HepG2 (cell line): ENCODE data around the gene BARX1. TPM values are rescaled to one million over a fixed set of nuclear protein-coding genes. Genes with fewer than 3 reads are reported as not detected.

Experiments used
- ATAC-seq: fragments of 200-7000 bp; cut with Tn5 transposase; 3 replicates; pipeline ENCODE4 v1.9.1; 2020; ENCODE audit warnings: mild to moderate bottlenecking, moderate library complexity
- BruUV-seq: library from RNA; stranded (reverse); fragments of 400-500 nt; replicated peaks from 2 replicates; lab custom pipeline; 2021; lab: Mats Ljungman, UMichigan
- CTCF ChIA-PET: fragments of 300-600 bp; formaldehyde crosslinking; extraction: SDS; loops from one replicate; lab custom pipeline; 2021; ENCODE audit warnings: low total read pairs, inconsistent platforms, low intra/inter-chr PET ratio; lab: Yijun Ruan, JAX
- POLR2A ChIA-PET: fragments of 350-600 bp; sonication (Branson Sonifier 250); formaldehyde crosslinking; loops from one replicate; lab custom pipeline; 2020; ENCODE audit warnings: antibody characterized with exemption, inconsistent platforms; lab: Yijun Ruan, JAX
- DNase-seq: peaks from one replicate; pipeline ENCODE4 v3.0.0-alpha.2; 2015; ENCODE audit warnings: low spot score
- FAIRE-seq: peaks from 3 replicates; lab custom pipeline; 2011; peaks lifted over from hg19 to GRCh38; lab: Jason Lieb, UNC
- H2AFZ ChIP-seq: one replicate; pipeline ENCODE4 v1.6.1; 2011; ENCODE audit warnings: low read length, inconsistent platforms
- H3K27ac ChIP-seq: fragments of 300-600 bp; 3 replicates; pipeline ENCODE4 v1.8.0; 2011; ENCODE audit warnings: mixed run types, mild to moderate bottlenecking, mixed read lengths, low read length, inconsistent platforms; ENCODE audit not compliant: insufficient read depth; ENCODE audit errors: extremely low read length
- H3K27me3 ChIP-seq, 2 experiments: fragments of 200-600 bp in 1 of 2; 2 replicates in 1 of 2; 3 replicates in 1 of 2; pipeline versions ENCODE4 v1.6.0 to v1.8.0; 2011; ENCODE audit warnings: low read length in 2 of 2, mild to moderate bottlenecking in 2 of 2, moderate library complexity in 2 of 2, inconsistent platforms in 1 of 2; ENCODE audit not compliant: insufficient read depth in 2 of 2, control insufficient read depth in 1 of 2
- H3K36me3 ChIP-seq, 2 experiments: fragments of 200-600 bp in 1 of 2; replicated peaks in 1 of 2; 2 replicates in 1 of 2; 3 replicates in 1 of 2; pipeline versions ENCODE4 v1.5.1 to v1.8.0; 2011; ENCODE audit warnings: low read length in 2 of 2, inconsistent platforms in 1 of 2; ENCODE audit not compliant: insufficient read depth in 2 of 2, control insufficient read depth in 1 of 2
- H3K4me1 ChIP-seq: 2 replicates; pipeline ENCODE4 v1.5.1; 2012; ENCODE audit warnings: low read length, inconsistent platforms; ENCODE audit not compliant: insufficient read depth
- H3K4me2 ChIP-seq: 2 replicates; pipeline ENCODE4 v1.6.0; 2011; ENCODE audit warnings: low read depth, low read length, inconsistent platforms
- H3K4me3 ChIP-seq, 3 experiments: fragments of 200-600 bp in 1 of 3; sonication (generic), shearing (Covaris generic) in 1 of 3; replicated peaks in 1 of 3; 2 replicates each; pipeline ENCODE4 v1.5.1; 2011 to 2016; ENCODE audit warnings: low read length in 3 of 3, inconsistent platforms in 2 of 3, low read depth in 2 of 3, mild to moderate bottlenecking in 2 of 3, control low read depth in 1 of 3, mixed read lengths in 1 of 3; ENCODE audit not compliant: insufficient read depth in 1 of 3
- H3K79me2 ChIP-seq: one replicate; pipeline ENCODE4 v1.6.1; 2011; ENCODE audit warnings: low read length, inconsistent platforms; ENCODE audit not compliant: insufficient read depth
- H3K9ac ChIP-seq: 2 replicates; pipeline ENCODE4 v1.6.0; 2011; ENCODE audit warnings: mild to moderate bottlenecking, low read depth, low read length, inconsistent platforms; ENCODE audit not compliant: insufficient read depth
- H3K9me3 ChIP-seq: 2 replicates; pipeline ENCODE4 v1.5.1; 2012; ENCODE audit warnings: mild to moderate bottlenecking, low read length
- H4K20me1 ChIP-seq: 2 replicates; pipeline ENCODE4 v1.6.0; 2011; ENCODE audit warnings: inconsistent platforms, mild to moderate bottlenecking, low read length, moderate library complexity; ENCODE audit not compliant: insufficient read depth
- IKZF4 ChIP-seq: sonication (generic); formaldehyde crosslinking; IDR thresholded peaks from 2 replicates; pipeline ENCODE4 v1.5.1; 2020; ENCODE audit warnings: borderline replicate concordance, mild to moderate bottlenecking, low read depth, missing genetic modification reagents; ENCODE audit errors: not compliant biosample characterization
- RAD21 ChIP-seq: fragments of 450-650 bp; formaldehyde crosslinking; IDR thresholded peaks from 2 replicates; pipeline ENCODE4 v1.5.0; 2020; ENCODE audit warnings: mild to moderate bottlenecking
- SMC3 ChIP-seq: IDR thresholded peaks from 2 replicates; pipeline ENCODE4 v1.6.1; 2011; ENCODE audit warnings: low read length, improper control_type of control experiment
- STAG1 ChIP-seq: sonication (generic); formaldehyde crosslinking; IDR thresholded peaks from 2 replicates; pipeline ENCODE4 v1.4.0; 2020; ENCODE audit warnings: missing genetic modification reagents
- ZNF589 ChIP-seq: sonication (generic); formaldehyde crosslinking; conservative IDR thresholded peaks from 2 replicates; pipeline ENCODE4 v1.8.0; 2022; ENCODE audit warnings: mild to moderate bottlenecking, moderate library complexity, missing genetic modification reagents
- ZNF615 ChIP-seq: sonication (generic); formaldehyde crosslinking; IDR thresholded peaks from 2 replicates; pipeline ENCODE4 v1.5.0; 2020; ENCODE audit warnings: mild to moderate bottlenecking, missing genetic modification reagents, borderline replicate concordance
- ZNF75D ChIP-seq: sonication (generic); formaldehyde crosslinking; IDR thresholded peaks from 2 replicates; pipeline ENCODE4 v1.8.1; 2023; ENCODE audit warnings: missing genetic modification reagents, mild to moderate bottlenecking, borderline replicate concordance
- ZNF775 ChIP-seq: sonication (generic); formaldehyde crosslinking; IDR thresholded peaks from 2 replicates; pipeline ENCODE4 v1.4.0; 2020; ENCODE audit warnings: missing genetic modification reagents, mild to moderate bottlenecking, moderate library complexity, borderline replicate concordance
- WGBS: methylation state at CpG from one replicate; pipeline ENCODE4 v1.1.6; 2017; ENCODE audit warnings: low lambda C conversion rate; 5-methylcytosine and 5-hydroxymethylcytosine counted together
- in situ Hi-C: cut with HindIII; loops from 2 replicates; pipeline ENCODE4 v1.10.0; 2017; ENCODE audit warnings: low pct_unique_long_range_greater_than_20kb; ENCODE audit not compliant: extremely low pct_ligation_motif_present
- intact Hi-C: fragments of 100-400 bp; cut with micrococcal nuclease; formaldehyde crosslinking; loops from one replicate; pipeline ENCODE4 v1.10.0; 2022; ENCODE audit not compliant: unreplicated experiment
- polyA plus RNA-seq, 8 experiments: library from polyadenylated mRNA; depleted of rRNA in 3 of 8; stranded (reverse) in 7 of 8; unstranded in 1 of 8; fragments of >200 nt; fragmentation: Illumina TruSeq in 4 of 8; extraction: Trizol in 4 of 8; gene quantifications; 2 replicates each; pipeline versions ENCODE4 v1.2.1 to v1.2.3, GENCODE V29; 2011 to 2016; ENCODE audit warnings: low read depth in 4 of 8, missing spikeins in 1 of 8, mixed read lengths in 1 of 8; ENCODE audit not compliant: insufficient read depth in 1 of 8
- total RNA-seq, 5 experiments: library from RNA; depleted of rRNA; stranded (reverse); fragments of >200 nt; fragmentation: Illumina TruSeq; extraction: Trizol; gene quantifications; 2 replicates each; pipeline ENCODE4 v1.2.3, GENCODE V29; 2016; ENCODE audit warnings: low read depth in 1 of 5
- TF ChIP-seq, protein P1 (sequence below): sonication (generic); formaldehyde crosslinking; IDR thresholded peaks from 2 replicates; pipeline ENCODE4 v1.9.0; 2022; ENCODE audit warnings: low read depth, missing genetic modification reagents
- TF ChIP-seq, protein P2 (sequence below): sonication (generic); formaldehyde crosslinking; IDR thresholded peaks from 2 replicates; pipeline ENCODE4 v1.5.0; 2020; ENCODE audit warnings: missing genetic modification reagents, mild to moderate bottlenecking, borderline replicate concordance
- TF ChIP-seq, protein P3 (sequence below): sonication (generic); formaldehyde crosslinking; IDR thresholded peaks from 2 replicates; pipeline ENCODE4 v1.5.1; 2020; ENCODE audit warnings: mild to moderate bottlenecking, moderate library complexity, missing genetic modification reagents
- TF ChIP-seq, protein P4 (sequence below): sonication (generic); formaldehyde crosslinking; IDR thresholded peaks from 2 replicates; pipeline ENCODE4 v1.5.0; 2020; ENCODE audit warnings: mild to moderate bottlenecking, missing genetic modification reagents, moderate library complexity
- TF ChIP-seq, protein P5 (sequence below): IDR thresholded peaks from 2 replicates; pipeline ENCODE4 v1.6.1; 2012; ENCODE audit warnings: low read depth, low read length, improper control_type of control experiment

Gene BARX1
- total and polyA plus RNA-seq, 2 of the 13 experiments (the other 11 are each of a cell fraction or from before 2014, with no cell fraction given): not detected

DNA sequence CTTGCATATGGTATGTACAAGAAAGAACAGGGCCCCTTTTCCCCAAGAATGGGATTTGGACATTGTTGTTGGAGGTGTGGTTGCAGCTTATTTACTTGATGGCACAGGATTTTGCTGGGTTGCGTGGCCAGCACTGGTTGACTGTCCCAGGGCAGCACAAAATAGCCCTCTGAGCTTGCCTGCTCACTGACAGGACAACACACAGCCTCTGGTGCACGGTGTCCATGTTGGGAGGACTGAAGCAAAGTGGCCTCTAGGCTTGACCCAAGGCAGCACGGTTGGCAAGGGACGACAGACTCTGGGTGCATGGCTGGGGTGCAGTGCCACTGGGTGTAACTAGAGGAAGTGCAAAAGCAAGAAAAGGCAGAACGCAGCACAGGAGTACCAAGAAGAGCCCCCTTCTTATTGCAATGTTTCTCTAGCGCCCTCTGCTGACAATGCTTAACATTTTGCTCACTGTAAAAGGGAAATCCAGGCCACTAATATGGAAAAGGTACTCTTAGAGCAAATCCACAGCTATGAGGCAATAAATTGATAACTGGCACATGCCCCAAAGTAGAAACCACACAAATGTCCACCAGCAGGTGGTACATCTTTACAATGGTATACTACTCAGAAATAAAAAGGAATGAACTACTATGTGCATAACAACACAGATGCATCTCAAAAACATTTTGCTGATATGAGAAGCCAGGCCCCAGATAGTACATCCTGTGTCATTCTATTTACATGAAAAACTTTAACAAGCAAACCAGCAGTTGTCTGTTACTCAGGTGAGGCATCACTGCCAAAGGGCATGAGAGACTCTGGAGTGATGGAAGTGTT is 47.4 kb upstream of the BARX1 start:
- Histone ChIP-seq H3K79me2 (no peaks in the 10 kb centered on the region), H3K9me3 (no peaks in the 10 kb centered on the region), H3K27me3 (peaks cover 0 to 5% of the 10 kb centered on the region in 2 experiments; a peak in 1 of 5 replicates), H3K27ac (no peak overlapping the region), H2AFZ (no peak overlapping the region), H3K9ac (no peak overlapping the region), H4K20me1 (no peaks in the 10 kb centered on the region), H3K4me3 (no peak overlapping the region), H3K4me1 (peaks cover 10% of the 10 kb centered on the region), H3K4me2 (no peak overlapping the region), H3K36me3 (no peaks in the 10 kb centered on the region)
- ChIA-PET POLR2A (no interaction called here), CTCF (interaction anchor here (1.2 to 1.8 kb wide), 3 partner anchors 36 to 320 kb away, joined by 5 to 8 read pairs (median 7); no protein-coding TSS in a partner anchor)
- peak; percentile 76 for FAIRE-seq
- TF ChIP-seq, protein P1, sequence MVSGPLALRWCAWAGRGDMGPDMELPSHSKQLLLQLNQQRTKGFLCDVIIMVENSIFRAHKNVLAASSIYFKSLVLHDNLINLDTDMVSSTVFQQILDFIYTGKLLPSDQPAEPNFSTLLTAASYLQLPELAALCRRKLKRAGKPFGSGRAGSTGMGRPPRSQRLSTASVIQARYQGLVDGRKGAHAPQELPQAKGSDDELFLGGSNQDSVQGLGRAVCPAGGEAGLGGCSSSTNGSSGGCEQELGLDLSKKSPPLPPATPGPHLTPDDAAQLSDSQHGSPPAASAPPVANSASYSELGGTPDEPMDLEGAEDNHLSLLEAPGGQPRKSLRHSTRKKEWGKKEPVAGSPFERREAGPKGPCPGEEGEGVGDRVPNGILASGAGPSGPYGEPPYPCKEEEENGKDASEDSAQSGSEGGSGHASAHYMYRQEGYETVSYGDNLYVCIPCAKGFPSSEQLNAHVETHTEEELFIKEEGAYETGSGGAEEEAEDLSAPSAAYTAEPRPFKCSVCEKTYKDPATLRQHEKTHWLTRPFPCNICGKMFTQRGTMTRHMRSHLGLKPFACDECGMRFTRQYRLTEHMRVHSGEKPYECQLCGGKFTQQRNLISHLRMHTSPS (CRISPR knock-in tag): no peak
- TF ChIP-seq, protein P2, sequence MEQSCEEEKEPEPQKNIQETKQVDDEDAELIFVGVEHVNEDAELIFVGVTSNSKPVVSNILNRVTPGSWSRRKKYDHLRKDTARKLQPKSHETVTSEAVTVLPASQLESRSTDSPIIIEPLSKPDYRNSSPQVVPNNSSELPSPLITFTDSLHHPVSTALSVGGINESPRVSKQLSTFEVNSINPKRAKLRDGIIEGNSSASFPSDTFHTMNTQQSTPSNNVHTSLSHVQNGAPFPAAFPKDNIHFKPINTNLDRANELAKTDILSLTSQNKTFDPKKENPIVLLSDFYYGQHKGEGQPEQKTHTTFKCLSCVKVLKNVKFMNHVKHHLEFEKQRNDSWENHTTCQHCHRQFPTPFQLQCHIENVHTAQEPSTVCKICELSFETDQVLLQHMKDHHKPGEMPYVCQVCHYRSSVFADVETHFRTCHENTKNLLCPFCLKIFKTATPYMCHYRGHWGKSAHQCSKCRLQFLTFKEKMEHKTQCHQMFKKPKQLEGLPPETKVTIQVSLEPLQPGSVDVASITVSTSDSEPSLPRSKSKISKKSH (CRISPR knock-in tag): no peak
- TF ChIP-seq, protein P3, sequence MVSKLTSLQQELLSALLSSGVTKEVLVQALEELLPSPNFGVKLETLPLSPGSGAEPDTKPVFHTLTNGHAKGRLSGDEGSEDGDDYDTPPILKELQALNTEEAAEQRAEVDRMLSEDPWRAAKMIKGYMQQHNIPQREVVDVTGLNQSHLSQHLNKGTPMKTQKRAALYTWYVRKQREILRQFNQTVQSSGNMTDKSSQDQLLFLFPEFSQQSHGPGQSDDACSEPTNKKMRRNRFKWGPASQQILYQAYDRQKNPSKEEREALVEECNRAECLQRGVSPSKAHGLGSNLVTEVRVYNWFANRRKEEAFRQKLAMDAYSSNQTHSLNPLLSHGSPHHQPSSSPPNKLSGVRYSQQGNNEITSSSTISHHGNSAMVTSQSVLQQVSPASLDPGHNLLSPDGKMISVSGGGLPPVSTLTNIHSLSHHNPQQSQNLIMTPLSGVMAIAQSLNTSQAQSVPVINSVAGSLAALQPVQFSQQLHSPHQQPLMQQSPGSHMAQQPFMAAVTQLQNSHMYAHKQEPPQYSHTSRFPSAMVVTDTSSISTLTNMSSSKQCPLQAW: 0 out of 2 replicates have a peak, but pooled peaks have one; percentile 28
- TF ChIP-seq ZNF615 (CRISPR knock-in tag) (no peak), RAD21 (CRISPR knock-in tag) (peak; percentile 58; the same call in 1 of the 2 replicates), ZNF589 (CRISPR knock-in tag) (no peak), IKZF4 (CRISPR knock-in tag) (no peak), ZNF75D (no peak), ZNF775 (no peak), SMC3 (peak; percentile 83), STAG1 (CRISPR knock-in tag) (peak; percentile 77)
- TF ChIP-seq, protein P4, sequence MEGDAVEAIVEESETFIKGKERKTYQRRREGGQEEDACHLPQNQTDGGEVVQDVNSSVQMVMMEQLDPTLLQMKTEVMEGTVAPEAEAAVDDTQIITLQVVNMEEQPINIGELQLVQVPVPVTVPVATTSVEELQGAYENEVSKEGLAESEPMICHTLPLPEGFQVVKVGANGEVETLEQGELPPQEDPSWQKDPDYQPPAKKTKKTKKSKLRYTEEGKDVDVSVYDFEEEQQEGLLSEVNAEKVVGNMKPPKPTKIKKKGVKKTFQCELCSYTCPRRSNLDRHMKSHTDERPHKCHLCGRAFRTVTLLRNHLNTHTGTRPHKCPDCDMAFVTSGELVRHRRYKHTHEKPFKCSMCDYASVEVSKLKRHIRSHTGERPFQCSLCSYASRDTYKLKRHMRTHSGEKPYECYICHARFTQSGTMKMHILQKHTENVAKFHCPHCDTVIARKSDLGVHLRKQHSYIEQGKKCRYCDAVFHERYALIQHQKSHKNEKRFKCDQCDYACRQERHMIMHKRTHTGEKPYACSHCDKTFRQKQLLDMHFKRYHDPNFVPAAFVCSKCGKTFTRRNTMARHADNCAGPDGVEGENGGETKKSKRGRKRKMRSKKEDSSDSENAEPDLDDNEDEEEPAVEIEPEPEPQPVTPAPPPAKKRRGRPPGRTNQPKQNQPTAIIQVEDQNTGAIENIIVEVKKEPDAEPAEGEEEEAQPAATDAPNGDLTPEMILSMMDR (CRISPR knock-in tag): peak; percentile 80
- TF ChIP-seq, protein P5, sequence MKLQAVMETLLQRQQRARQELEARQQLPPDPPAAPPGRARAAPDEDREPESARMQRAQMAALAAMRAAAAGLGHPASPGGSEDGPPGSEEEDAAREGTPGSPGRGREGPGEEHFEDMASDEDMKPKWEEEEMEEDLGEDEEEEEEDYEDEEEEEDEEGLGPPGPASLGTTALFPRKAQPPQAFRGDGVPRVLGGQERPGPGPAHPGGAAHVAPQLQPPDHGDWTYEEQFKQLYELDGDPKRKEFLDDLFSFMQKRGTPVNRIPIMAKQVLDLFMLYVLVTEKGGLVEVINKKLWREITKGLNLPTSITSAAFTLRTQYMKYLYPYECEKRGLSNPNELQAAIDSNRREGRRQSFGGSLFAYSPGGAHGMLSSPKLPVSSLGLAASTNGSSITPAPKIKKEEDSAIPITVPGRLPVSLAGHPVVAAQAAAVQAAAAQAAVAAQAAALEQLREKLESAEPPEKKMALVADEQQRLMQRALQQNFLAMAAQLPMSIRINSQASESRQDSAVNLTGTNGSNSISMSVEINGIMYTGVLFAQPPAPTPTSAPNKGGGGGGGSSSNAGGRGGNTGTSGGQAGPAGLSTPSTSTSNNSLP: no peak
- BruUV-seq: no TSS peak
- ATAC-seq: peak; percentile 73
- peak; percentile 61 for DNase-seq
- in situ Hi-C loops: no loop called here
- WGBS: 7% methylated on average over 5 of the region's 6 CpGs
- intact Hi-C loops: loop anchor here (1.0 kb wide), 1 partner anchor 36 kb away; no protein-coding TSS in a partner anchor
